K562 (cell line): ENCODE results near the gene ZCCHC8.

Experiments
- CTCF ChIP-seq, 3 experiments: IDR thresholded peaks in 2 of 3; conservative IDR thresholded peaks in 1 of 3; 2 replicates each; pipeline ENCODE4 v1.5.1; 2011 to 2012; ENCODE audit warnings: low read length in 3 of 3, mild to moderate bottlenecking in 3 of 3, control low read depth in 2 of 3, improper control_type of control experiment in 1 of 3, inconsistent platforms in 1 of 3, low read depth in 1 of 3, mixed read lengths in 1 of 3, moderate library complexity in 1 of 3; ENCODE audit not compliant: insufficient read depth in 2 of 3
- EZH2 ChIP-seq: IDR thresholded peaks from 2 replicates; pipeline ENCODE4 v1.6.1; 2012; ENCODE audit warnings: low read depth, mild to moderate bottlenecking, inconsistent platforms, low read length, borderline replicate concordance
- HDAC6 ChIP-seq: IDR thresholded peaks from 2 replicates; pipeline ENCODE4 v1.6.1; 2012; ENCODE audit warnings: low read depth, mild to moderate bottlenecking, control low read depth, inconsistent platforms, low read length, moderate library complexity
- RNF2 ChIP-seq: sonication (generic); IDR thresholded peaks from 2 replicates; pipeline ENCODE4 v1.6.1; 2016
- SIX5 ChIP-seq, 2 experiments: IDR thresholded peaks; 2 replicates each; pipeline ENCODE4 v1.6.1; 2011; ENCODE audit warnings: low read length in 2 of 2, borderline replicate concordance in 1 of 2, low read depth in 1 of 2, mild to moderate bottlenecking in 1 of 2, moderate library complexity in 1 of 2; ENCODE audit not compliant: insufficient read depth in 1 of 2
- SMC3 ChIP-seq: conservative IDR thresholded peaks from 2 replicates; pipeline ENCODE4 v1.6.1; 2011; ENCODE audit warnings: low read depth, low read length, improper control_type of control experiment; ENCODE audit not compliant: insufficient read depth
- YY1 ChIP-seq, 3 experiments: IDR thresholded peaks; 2 replicates each; pipeline ENCODE4 v1.6.1; 2011; ENCODE audit warnings: low read length in 2 of 3, mild to moderate bottlenecking in 2 of 3, moderate library complexity in 2 of 3, borderline replicate concordance in 1 of 3, control low read depth in 1 of 3, low read depth in 1 of 3; ENCODE audit not compliant: insufficient read depth in 3 of 3, insufficient replicate concordance in 2 of 3, control insufficient read depth in 1 of 3, insufficient read length in 1 of 3; ENCODE audit errors: extremely low read depth in 1 of 3
- ZNF408 ChIP-seq: fragments of 250-450 bp; sonication (Bioruptor Pico); IDR thresholded peaks from 2 replicates; pipeline ENCODE4 v1.4.0; 2020; ENCODE audit warnings: low read depth, mild to moderate bottlenecking, moderate library complexity
- TF ChIP-seq, protein P1 (sequence below): sonication (generic); formaldehyde crosslinking; IDR thresholded peaks from 2 replicates; pipeline ENCODE4 v1.8.1; 2022; ENCODE audit warnings: missing genetic modification reagents
- TF ChIP-seq, protein P2 (sequence below): sonication (generic); formaldehyde crosslinking; IDR thresholded peaks from 2 replicates; pipeline ENCODE4 v1.8.1; 2023; ENCODE audit warnings: mild to moderate bottlenecking, missing genetic modification reagents
- TF ChIP-seq, protein P3 (sequence below): sonication (generic); formaldehyde crosslinking; IDR thresholded peaks from 2 replicates; pipeline ENCODE4 v1.8.0; 2023; ENCODE audit warnings: mild to moderate bottlenecking, missing genetic modification reagents

DNA sequence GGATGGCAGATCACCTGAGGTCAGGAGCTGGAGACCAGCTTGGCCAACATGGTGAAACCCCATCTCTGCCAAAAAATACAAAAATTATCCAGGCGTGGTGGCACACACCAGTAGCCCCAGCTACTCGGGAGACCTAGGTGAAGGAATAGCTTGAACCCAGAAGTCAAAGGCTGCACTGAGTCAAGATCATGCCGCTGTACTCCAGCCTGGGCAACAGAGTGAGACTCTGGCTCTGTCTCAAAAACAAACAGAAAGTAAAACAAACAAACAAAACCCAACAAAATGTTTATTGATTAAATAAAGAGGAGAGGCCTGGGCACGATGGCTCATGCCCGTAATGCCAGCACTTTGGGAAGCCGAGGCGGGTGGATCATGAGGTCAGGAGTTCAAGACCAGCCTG, 5.5 kb downstream of the ZCCHC8 start:
- TF ChIP-seq, protein P1, sequence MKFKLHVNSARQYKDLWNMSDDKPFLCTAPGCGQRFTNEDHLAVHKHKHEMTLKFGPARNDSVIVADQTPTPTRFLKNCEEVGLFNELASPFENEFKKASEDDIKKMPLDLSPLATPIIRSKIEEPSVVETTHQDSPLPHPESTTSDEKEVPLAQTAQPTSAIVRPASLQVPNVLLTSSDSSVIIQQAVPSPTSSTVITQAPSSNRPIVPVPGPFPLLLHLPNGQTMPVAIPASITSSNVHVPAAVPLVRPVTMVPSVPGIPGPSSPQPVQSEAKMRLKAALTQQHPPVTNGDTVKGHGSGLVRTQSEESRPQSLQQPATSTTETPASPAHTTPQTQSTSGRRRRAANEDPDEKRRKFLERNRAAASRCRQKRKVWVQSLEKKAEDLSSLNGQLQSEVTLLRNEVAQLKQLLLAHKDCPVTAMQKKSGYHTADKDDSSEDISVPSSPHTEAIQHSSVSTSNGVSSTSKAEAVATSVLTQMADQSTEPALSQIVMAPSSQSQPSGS (CRISPR knock-in tag) = no peak
- TF ChIP-seq RNF2 (no peak), ZNF408 (CRISPR knock-in tag) (no peak), CTCF (IDR thresholded peaks at IDR 0.05 in 2 of 3, conservative IDR thresholded peaks at IDR 0.05 in 1 of 3; ENCODE audit: insufficient read depth in 2 of 3, low read depth in 1 of 3, low read length in 3 of 3) (no peak), HDAC6 (no peak), YY1 (IDR thresholded peaks at IDR 0.05; ENCODE audit: borderline replicate concordance in 1 of 3, control insufficient read depth in 1 of 3, extremely low read depth in 1 of 3, insufficient read depth in 3 of 3, insufficient read length in 1 of 3, insufficient replicate concordance in 2 of 3, low read depth in 1 of 3, low read length in 2 of 3) (no peak), EZH2 (no peak), SIX5 (IDR thresholded peaks at IDR 0.05; ENCODE audit: borderline replicate concordance in 1 of 2, insufficient read depth in 1 of 2, low read depth in 1 of 2, low read length in 2 of 2) (no peak), SMC3 (no peak)
- TF ChIP-seq, protein P2, sequence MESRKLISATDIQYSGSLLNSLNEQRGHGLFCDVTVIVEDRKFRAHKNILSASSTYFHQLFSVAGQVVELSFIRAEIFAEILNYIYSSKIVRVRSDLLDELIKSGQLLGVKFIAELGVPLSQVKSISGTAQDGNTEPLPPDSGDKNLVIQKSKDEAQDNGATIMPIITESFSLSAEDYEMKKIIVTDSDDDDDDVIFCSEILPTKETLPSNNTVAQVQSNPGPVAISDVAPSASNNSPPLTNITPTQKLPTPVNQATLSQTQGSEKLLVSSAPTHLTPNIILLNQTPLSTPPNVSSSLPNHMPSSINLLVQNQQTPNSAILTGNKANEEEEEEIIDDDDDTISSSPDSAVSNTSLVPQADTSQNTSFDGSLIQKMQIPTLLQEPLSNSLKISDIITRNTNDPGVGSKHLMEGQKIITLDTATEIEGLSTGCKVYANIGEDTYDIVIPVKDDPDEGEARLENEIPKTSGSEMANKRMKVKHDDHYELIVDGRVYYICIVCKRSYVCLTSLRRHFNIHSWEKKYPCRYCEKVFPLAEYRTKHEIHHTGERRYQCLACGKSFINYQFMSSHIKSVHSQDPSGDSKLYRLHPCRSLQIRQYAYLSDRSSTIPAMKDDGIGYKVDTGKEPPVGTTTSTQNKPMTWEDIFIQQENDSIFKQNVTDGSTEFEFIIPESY (CRISPR knock-in tag) = no peak
- TF ChIP-seq, protein P3, sequence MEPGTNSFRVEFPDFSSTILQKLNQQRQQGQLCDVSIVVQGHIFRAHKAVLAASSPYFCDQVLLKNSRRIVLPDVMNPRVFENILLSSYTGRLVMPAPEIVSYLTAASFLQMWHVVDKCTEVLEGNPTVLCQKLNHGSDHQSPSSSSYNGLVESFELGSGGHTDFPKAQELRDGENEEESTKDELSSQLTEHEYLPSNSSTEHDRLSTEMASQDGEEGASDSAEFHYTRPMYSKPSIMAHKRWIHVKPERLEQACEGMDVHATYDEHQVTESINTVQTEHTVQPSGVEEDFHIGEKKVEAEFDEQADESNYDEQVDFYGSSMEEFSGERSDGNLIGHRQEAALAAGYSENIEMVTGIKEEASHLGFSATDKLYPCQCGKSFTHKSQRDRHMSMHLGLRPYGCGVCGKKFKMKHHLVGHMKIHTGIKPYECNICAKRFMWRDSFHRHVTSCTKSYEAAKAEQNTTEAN (CRISPR knock-in tag) = no peak
